Measurements from ENCODE around the gene RASA3.

The RASA3 gene

GRCh38 chr13:114067886-114068651, 64.4 kb downstream of the RASA3 start:
- no peak for DNase-seq (ENCODE audit: low read depth in 2 of 2)

DNA sequence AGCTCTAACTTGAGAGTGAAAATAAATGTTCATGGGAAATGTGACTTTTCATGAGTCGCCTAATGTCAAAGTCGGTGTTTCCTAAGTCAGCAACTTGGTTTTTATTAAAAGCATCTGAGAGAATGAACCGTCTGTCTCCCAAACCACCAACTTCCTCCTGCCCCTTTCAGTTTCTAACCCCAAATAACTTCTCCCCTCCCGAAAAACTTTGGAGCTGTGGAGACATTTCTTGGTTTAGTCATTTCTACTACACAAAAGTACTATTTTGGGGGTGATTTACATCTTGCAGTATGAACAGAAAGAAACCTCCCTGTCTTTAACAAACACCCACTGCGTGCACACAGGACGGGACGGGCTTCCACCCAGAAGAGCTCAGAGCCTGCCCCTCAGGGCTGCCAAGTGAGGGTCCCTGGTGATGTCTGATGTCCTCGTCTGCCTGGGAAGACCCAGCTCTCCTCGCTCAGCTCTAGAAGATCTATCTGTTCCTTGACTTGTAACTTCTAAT, 65.0 kb downstream of the RASA3 start:
- DNase-seq (ENCODE audit: low read depth in 2 of 2) = no peak

- no peak for DNase-seq (ENCODE audit: low read depth in 2 of 2)
These were observed 65.5 kb downstream of the RASA3 start for GRCh38 chr13:114066956-114067355.

GRCh38 chr13:114065926-114066774, 66.3 kb downstream of the RASA3 start:
- no peak for DNase-seq (ENCODE audit: low read depth in 2 of 2)

DNA sequence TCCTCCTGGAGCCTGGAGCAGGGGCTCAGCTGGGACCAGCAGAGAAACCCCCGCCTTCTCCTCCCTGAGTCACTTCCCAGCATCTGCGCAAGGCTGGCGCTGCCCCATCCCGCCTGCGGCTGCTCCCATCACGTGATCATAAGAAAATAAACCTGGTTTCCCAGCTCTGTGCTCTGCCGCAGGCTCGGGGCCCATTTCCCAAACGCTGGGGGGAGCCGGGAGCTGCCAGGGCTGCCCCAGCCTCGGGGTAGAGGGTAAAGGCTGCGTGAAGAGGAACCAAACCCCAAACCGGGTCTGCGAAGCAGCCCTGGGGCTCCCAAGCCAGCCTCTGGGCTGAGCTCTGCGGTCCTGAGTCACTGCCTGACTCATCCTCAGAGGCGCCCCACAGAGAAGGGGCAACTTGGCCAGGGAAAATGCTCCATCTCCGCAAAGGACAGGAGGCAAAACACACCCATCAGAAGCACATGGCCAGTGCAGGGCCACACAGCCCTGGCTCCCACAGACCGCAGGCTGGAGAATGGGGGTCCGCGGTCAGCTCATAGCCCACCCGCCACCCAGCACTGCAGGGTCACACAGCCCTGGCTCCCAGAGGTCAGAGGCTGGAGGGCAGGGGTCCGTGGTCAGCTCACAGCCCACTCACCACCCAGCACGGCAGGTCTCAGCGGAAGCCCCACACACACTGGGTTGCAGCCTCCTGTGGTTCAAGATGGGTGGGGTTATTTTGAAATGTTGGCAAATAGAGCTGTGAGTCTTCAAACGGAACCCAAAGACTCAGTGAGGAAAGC, 67.1 kb downstream of the RASA3 start:
- DNase-seq (ENCODE audit: low read depth in 2 of 2) = peak; percentile 69 to 82

GRCh38 chr13:114064450-114065140, 67.8 kb downstream of the RASA3 start:
- DNase-seq (ENCODE audit: low read depth in 2 of 2) = no peak

GRCh38 chr13:114063545-114064449, 68.6 kb downstream of the RASA3 start:
- DNase-seq (ENCODE audit: low read depth in 2 of 2) = no peak

DNA sequence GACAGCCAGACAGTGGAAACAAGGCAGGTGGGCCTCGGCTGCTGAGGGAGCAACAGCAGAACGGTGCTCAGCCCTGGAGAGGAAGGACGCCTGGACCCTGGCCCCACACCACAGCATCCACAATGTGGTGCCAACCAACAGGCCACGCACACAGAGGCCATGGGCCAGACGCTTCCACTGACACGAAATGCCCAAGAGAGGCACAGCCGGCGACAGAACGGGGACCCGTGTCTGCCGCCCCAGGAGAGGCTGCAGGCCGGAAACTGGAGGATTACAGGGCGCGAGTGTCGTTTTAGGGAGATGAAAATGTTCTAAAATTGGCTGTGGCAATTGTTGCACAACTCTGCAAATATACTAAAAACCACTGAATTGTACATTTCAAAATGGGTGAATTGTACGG, 69.7 kb downstream of the RASA3 start:
- no peak for DNase-seq (ENCODE audit: low read depth in 2 of 2)

- DNase-seq (ENCODE audit: low read depth in 2 of 2) = no peak
These were observed 70.1 kb downstream of the RASA3 start for GRCh38 chr13:114062341-114062740.

GRCh38 chr13:114061744-114062143, 70.7 kb downstream of the RASA3 start:
- DNase-seq (ENCODE audit: low read depth in 2 of 2) = no peak

GRCh38 chr13:114061047-114061446, 71.4 kb downstream of the RASA3 start:
- no peak for DNase-seq (ENCODE audit: low read depth in 2 of 2)

DNA sequence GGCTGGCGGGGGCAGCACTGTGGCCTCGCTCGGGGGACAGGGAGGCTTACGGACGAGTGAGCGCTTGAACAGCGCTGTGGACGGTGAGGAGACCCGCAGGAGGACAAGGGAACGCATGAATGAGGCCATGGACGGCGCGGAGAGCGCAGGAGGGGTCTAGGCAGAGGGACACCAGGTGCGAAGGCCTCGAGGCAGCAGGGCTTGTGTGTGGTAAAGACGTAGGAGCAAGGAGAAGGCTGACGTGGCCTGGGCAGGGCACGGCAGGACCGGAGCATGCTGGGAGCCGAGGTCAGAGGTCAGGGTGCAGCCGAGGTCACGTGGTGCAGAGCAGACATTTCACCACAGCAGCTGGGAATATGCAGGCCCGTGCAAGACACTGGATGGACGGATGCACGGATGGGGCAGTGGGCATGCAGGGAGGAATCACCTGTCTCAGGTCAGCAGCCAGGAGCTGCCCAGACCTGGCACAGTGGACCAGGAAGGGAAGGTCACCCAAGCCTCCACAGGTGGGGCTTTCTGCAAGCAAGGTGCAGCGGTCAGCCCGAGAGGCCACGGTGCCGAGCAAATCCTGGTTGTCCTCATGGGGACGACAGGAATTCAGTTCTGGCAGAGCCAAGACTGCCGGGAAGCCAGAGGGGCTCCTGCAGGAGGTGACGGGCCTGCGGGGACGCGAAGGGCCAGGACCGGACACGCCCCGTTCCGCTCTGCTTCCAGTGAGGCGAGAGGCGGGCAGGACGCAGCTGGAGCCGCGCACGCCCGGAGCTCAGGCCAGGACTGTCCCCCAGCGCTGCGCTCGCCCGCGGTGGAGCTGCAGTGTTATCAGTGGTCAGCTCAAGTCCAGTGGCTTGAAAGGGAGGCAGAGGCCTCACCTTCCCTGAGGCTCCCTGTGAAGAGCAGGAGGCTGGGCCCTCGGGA, 72.2 kb downstream of the RASA3 start:
- DNase-seq (ENCODE audit: low read depth in 2 of 2) = no peak

GRCh38 chr13:114059428-114059827, 73.0 kb downstream of the RASA3 start:
- no peak for DNase-seq (ENCODE audit: low read depth in 2 of 2)

- no peak for DNase-seq (ENCODE audit: low read depth in 2 of 2)
These were observed 74.2 kb downstream of the RASA3 start for GRCh38 chr13:114058051-114058867.

DNA sequence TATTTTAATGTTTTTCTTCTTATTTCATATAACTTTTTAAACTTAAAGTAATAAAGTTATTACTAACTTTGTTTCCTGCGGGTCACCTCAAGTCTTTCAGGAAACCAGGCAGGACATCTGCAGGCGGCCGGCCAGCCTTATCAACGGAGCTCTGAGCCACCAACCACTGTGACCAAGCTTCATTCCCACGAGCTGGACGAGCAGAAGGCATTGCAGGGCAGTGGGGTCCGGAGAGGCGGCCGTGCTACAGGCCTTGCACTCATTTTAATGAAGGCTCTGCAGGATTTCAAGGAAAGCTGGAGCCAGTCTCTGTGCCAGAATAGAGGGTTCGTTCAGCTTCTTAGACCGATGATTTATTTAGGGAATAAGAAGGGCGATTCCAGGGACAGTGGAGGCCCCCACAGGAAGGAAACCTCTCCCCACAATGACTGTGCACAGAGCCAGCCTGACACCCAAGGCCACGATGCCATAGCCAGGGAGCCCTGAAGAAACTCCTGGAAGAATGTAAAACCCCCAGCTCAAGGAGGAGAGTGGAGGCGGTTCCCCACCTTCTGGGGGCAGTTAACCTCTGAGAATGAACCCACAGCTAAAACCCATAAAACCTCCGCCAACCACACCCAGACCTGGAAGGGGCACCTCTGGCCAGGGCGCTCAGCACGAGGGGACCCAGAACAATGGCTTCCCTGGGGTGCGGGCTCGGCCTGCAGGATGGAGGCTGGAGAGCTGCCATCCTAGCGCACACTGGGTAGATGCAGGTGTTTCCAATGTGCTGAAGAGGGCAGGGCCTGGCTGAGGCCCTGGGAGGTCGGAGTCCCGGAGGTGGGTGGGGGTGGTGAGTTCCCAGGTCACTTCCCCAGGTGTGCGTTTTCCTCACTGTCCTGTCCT, 75.0 kb downstream of the RASA3 start:
- no peak for DNase-seq (ENCODE audit: low read depth in 2 of 2)

- DNase-seq (ENCODE audit: low read depth in 2 of 2) = no peak
These were observed 76.0 kb downstream of the RASA3 start for GRCh38 chr13:114056205-114057013.

GRCh38 chr13:114055766-114056165, 76.7 kb downstream of the RASA3 start:
- no peak for DNase-seq (ENCODE audit: low read depth in 2 of 2)
